ENCODE measurements around the gene PPM1L. TPM values are rescaled to one million over a fixed set of nuclear protein-coding genes. Genes with fewer than 3 reads are reported as not detected.

PPM1L gene
- total RNA-seq, 2 donors from 2014 or later: 13.3 to 25.3 TPM

- TF ChIP-seq CTCF (IDR thresholded peaks at IDR 0.05): no peak
- H3K4me3 ChIP-seq: no peak overlapping the region
- no peak for ATAC-seq (ENCODE audit: insufficient number of reproducible peaks, low FRiP score, low read depth)
- H3K4me1 ChIP-seq (ENCODE audit: control insufficient read depth in 1 of 2, low read depth in 2 of 2): peaks cover 13 to 17% of the 10 kb centered on the region in 2 donors
- no peak for DNase-seq (ENCODE audit: low spot score)
- H3K36me3 ChIP-seq: no peaks in the 10 kb centered on the region
- H3K27me3 ChIP-seq (replicated peaks; ENCODE audit: insufficient read depth): no peaks in the 10 kb centered on the region
- no peaks in the 10 kb centered on the region for H3K9me3 ChIP-seq
- H3K27ac ChIP-seq: no peak overlapping the region
Measured at GRCh38 chr3:160758929-160759577, 3.0 kb downstream of the PPM1L start.

GRCh38 chr3:160763073-160763472 lies 7.0 kb downstream of the PPM1L start:
- ATAC-seq (ENCODE audit: insufficient number of reproducible peaks, low FRiP score, low read depth) (no peak), DNase-seq (ENCODE audit: low spot score) (no peak)
- Histone ChIP-seq H3K4me3 (no peak overlapping the region), H3K27me3 (replicated peaks; ENCODE audit: insufficient read depth) (no peaks in the 10 kb centered on the region), H3K4me1 (ENCODE audit: control insufficient read depth in 1 of 2, low read depth in 2 of 2) (peaks cover 0 to under 1% of the 10 kb centered on the region in 2 donors), H3K27ac (no peak overlapping the region), H3K9me3 (no peaks in the 10 kb centered on the region), H3K36me3 (no peaks in the 10 kb centered on the region)
- TF ChIP-seq CTCF (IDR thresholded peaks at IDR 0.05): no peak

- no peak for TF ChIP-seq CTCF (IDR thresholded peaks at IDR 0.05)
- H3K27me3 ChIP-seq (replicated peaks; ENCODE audit: insufficient read depth): no peaks in the 10 kb centered on the region
Measured at GRCh38 chr3:160765211-160765610, 9.2 kb downstream of the PPM1L start.

GRCh38 chr3:160768031-160768430 lies 12.0 kb downstream of the PPM1L start:
- no peak for ATAC-seq (ENCODE audit: insufficient number of reproducible peaks, low FRiP score, low read depth)
- DNase-seq (ENCODE audit: low spot score): no peak
- Histone ChIP-seq H3K9me3 (no peaks in the 10 kb centered on the region), H3K27ac (no peak overlapping the region), H3K4me1 (ENCODE audit: control insufficient read depth in 1 of 2, low read depth in 2 of 2) (no peaks in the 10 kb centered on the region), H3K36me3 (no peaks in the 10 kb centered on the region), H3K27me3 (replicated peaks; ENCODE audit: insufficient read depth) (no peaks in the 10 kb centered on the region), H3K4me3 (no peak overlapping the region)
- no peak for TF ChIP-seq CTCF (IDR thresholded peaks at IDR 0.05)

More at GRCh38 chr3:160765211-160765610, 9.2 kb downstream of the PPM1L start:
- no peak overlapping the region for H3K27ac ChIP-seq
- H3K4me3 ChIP-seq: no peak overlapping the region
- DNase-seq (ENCODE audit: low spot score) (no peak), ATAC-seq (ENCODE audit: insufficient number of reproducible peaks, low FRiP score, low read depth) (no peak)
- no peaks in the 10 kb centered on the region for H3K9me3 ChIP-seq
- no peaks in the 10 kb centered on the region for H3K36me3 ChIP-seq
- H3K4me1 ChIP-seq (ENCODE audit: control insufficient read depth in 1 of 2, low read depth in 2 of 2): no peaks in the 10 kb centered on the region

- no peak for TF ChIP-seq CTCF (IDR thresholded peaks at IDR 0.05)
- ATAC-seq (ENCODE audit: insufficient number of reproducible peaks, low FRiP score, low read depth) (no peak), DNase-seq (ENCODE audit: low spot score) (no peak)
- H3K4me1 ChIP-seq (ENCODE audit: control insufficient read depth in 1 of 2, low read depth in 2 of 2): no peaks in the 10 kb centered on the region
- no peaks in the 10 kb centered on the region for H3K36me3 ChIP-seq
- H3K4me3 ChIP-seq: no peak overlapping the region
- no peaks in the 10 kb centered on the region for H3K9me3 ChIP-seq
- H3K27me3 ChIP-seq (replicated peaks; ENCODE audit: insufficient read depth): no peaks in the 10 kb centered on the region
- H3K27ac ChIP-seq: no peak overlapping the region
Measured at GRCh38 chr3:160768918-160769317, 12.9 kb downstream of the PPM1L start.

Data from thoracic aorta (tissue), 2 donors.